HEK293T (cell line): ENCODE results near the gene SGCA.

Experiments used
- CTCF ChIA-PET: fragments of 350-600 bp; formaldehyde crosslinking; extraction: SDS; loops from one replicate; lab custom pipeline; 2021; ENCODE audit warnings: antibody characterized with exemption, inconsistent platforms; lab: Yijun Ruan, JAX
- POLR2A ChIA-PET: fragments of 350-600 bp; formaldehyde crosslinking; extraction: SDS; loops from one replicate; lab custom pipeline; 2020; ENCODE audit warnings: antibody characterized with exemption, inconsistent platforms; lab: Yijun Ruan, JAX
- DNase-seq: peaks from one replicate; pipeline ENCODE4 v3.0.0; 2012; ENCODE audit warnings: mixed read lengths; ENCODE audit errors: extremely low spot score
- ARNT ChIP-seq: fragments of 450-650 bp; IDR thresholded peaks from 2 replicates; pipeline ENCODE4 v1.6.1; 2017; ENCODE audit warnings: mild to moderate bottlenecking
- BHLHE40 ChIP-seq: fragments of 450-650 bp; IDR thresholded peaks from 2 replicates; pipeline ENCODE4 v1.6.1; 2016; ENCODE audit warnings: mild to moderate bottlenecking, moderate library complexity, borderline replicate concordance
- CTBP1 ChIP-seq: fragments of 450-650 bp; IDR thresholded peaks from 2 replicates; pipeline ENCODE4 v1.6.1; 2016; ENCODE audit warnings: borderline replicate concordance
- ELF4 ChIP-seq: fragments of 450-650 bp; IDR thresholded peaks from 2 replicates; pipeline ENCODE4 v1.6.1; 2017; ENCODE audit warnings: antibody characterized with exemption
- FOXA1 ChIP-seq: fragments of 450-650 bp; IDR thresholded peaks from 2 replicates; pipeline ENCODE4 v1.6.1; 2016; ENCODE audit warnings: mild to moderate bottlenecking
- FOXK2 ChIP-seq: fragments of 450-650 bp; IDR thresholded peaks from 2 replicates; pipeline ENCODE4 v1.6.1; 2016; ENCODE audit warnings: mild to moderate bottlenecking
- FOXM1 ChIP-seq: fragments of 450-650 bp; IDR thresholded peaks from 2 replicates; pipeline ENCODE4 v1.6.1; 2017; ENCODE audit warnings: mild to moderate bottlenecking, borderline replicate concordance
- HDGF ChIP-seq: fragments of 450-650 bp; IDR thresholded peaks from 2 replicates; pipeline ENCODE4 v1.6.1; 2017; ENCODE audit warnings: antibody characterized with exemption, borderline replicate concordance
- L3MBTL2 ChIP-seq: fragments of 450-650 bp; conservative IDR thresholded peaks from 2 replicates; pipeline ENCODE4 v1.6.1; 2016; ENCODE audit warnings: mild to moderate bottlenecking
- LEF1 ChIP-seq: fragments of 450-650 bp; IDR thresholded peaks from 2 replicates; pipeline ENCODE4 v1.6.1; 2017; ENCODE audit warnings: mild to moderate bottlenecking, borderline replicate concordance
- NFRKB ChIP-seq: fragments of 450-650 bp; IDR thresholded peaks from 2 replicates; pipeline ENCODE4 v1.6.1; 2016; ENCODE audit warnings: mild to moderate bottlenecking, moderate library complexity
- SP1 ChIP-seq: fragments of 450-650 bp; IDR thresholded peaks from 2 replicates; pipeline ENCODE4 v1.6.1; 2017
- SUZ12 ChIP-seq: fragments of 450-650 bp; IDR thresholded peaks from 2 replicates; pipeline ENCODE4 v1.6.1; 2016; ENCODE audit warnings: mild to moderate bottlenecking
- TARDBP ChIP-seq: fragments of 450-650 bp; IDR thresholded peaks from 2 replicates; pipeline ENCODE4 v1.6.1; 2016
- ZNF384 ChIP-seq: fragments of 450-650 bp; IDR thresholded peaks from 2 replicates; pipeline ENCODE4 v1.6.1; 2016
- TF ChIP-seq, protein P1 (sequence below): fragments of 450-650 bp; IDR thresholded peaks from 2 replicates; pipeline ENCODE4 v1.6.1; 2016

The SGCA gene

DNA sequence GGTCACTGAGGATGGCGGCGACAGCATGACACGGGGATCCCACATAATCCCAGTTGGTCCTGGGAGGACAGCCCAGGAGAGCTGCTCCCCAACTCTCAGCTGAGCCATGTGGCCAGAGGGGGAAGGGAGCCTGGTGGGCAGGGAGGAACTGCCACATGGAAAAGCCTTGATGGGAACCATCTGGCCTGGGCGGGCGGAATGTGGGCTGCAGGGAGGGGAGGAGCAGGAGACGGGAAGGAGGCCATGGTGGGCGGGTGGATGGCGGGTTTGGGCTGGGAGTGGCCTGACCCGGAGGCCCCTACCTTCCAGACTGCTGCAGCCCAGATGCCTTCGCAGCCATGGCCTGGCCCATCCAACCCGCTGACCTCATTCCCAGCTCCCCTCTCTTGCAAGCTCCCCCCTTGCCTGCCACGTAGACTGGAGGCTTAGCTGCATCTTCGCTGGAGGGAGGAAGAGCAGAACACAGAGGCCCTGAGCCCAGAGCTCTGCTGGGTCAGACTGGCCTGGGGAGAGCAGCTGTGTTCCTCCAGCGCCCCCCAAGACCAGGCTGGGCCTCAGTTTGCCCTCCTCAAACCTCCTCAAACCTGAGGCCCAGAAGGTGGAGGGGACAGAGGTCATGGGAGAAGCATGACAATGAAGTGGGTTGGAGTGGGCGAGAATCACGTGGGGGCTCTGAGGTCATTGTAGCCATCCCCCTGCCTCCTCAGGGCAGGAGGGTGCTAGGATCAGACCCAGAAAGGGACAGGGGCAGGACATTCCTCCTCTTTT lies 43.9 kb downstream of the SGCA start:
- no peak for DNase-seq
- POLR2A ChIA-PET = interaction anchor here (0.5 kb wide), 1 partner anchor 451 kb away, joined by 3 read pairs; no protein-coding TSS in a partner anchor
- TF ChIP-seq ZNF384 (no peak), FOXM1 (no peak), LEF1 (no peak), FOXK2 (no peak), SP1 (no peak), SUZ12 (no peak), NFRKB (no peak), L3MBTL2 (no peak), ARNT (no peak), TARDBP (no peak)
- TF ChIP-seq, protein P1, sequence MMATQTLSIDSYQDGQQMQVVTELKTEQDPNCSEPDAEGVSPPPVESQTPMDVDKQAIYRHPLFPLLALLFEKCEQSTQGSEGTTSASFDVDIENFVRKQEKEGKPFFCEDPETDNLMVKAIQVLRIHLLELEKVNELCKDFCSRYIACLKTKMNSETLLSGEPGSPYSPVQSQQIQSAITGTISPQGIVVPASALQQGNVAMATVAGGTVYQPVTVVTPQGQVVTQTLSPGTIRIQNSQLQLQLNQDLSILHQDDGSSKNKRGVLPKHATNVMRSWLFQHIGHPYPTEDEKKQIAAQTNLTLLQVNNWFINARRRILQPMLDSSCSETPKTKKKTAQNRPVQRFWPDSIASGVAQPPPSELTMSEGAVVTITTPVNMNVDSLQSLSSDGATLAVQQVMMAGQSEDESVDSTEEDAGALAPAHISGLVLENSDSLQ = no peak
- CTCF ChIA-PET = interaction anchor here (0.7 to 1.1 kb wide), 4 partner anchors 9 to 89 kb away, joined by 3 to 11 read pairs (median 4); partner anchors contain the start of gene COL1A1

GRCh38 chr17:50210240-50211225 lies 44.7 kb downstream of the SGCA start:
- no peak for DNase-seq
- TF ChIP-seq ARNT = no peak
- no peak for TF ChIP-seq FOXK2
- no peak for TF ChIP-seq FOXM1
- TF ChIP-seq TARDBP = no peak
- TF ChIP-seq ZNF384 = no peak
- no peak for TF ChIP-seq BHLHE40
- no peak for TF ChIP-seq ELF4
- CTCF ChIA-PET = interaction anchor here (1.1 to 1.3 kb wide), 2 partner anchors 63 to 86 kb away, joined by 3 to 4 read pairs; no protein-coding TSS in a partner anchor
- POLR2A ChIA-PET = no interaction called here

DNA sequence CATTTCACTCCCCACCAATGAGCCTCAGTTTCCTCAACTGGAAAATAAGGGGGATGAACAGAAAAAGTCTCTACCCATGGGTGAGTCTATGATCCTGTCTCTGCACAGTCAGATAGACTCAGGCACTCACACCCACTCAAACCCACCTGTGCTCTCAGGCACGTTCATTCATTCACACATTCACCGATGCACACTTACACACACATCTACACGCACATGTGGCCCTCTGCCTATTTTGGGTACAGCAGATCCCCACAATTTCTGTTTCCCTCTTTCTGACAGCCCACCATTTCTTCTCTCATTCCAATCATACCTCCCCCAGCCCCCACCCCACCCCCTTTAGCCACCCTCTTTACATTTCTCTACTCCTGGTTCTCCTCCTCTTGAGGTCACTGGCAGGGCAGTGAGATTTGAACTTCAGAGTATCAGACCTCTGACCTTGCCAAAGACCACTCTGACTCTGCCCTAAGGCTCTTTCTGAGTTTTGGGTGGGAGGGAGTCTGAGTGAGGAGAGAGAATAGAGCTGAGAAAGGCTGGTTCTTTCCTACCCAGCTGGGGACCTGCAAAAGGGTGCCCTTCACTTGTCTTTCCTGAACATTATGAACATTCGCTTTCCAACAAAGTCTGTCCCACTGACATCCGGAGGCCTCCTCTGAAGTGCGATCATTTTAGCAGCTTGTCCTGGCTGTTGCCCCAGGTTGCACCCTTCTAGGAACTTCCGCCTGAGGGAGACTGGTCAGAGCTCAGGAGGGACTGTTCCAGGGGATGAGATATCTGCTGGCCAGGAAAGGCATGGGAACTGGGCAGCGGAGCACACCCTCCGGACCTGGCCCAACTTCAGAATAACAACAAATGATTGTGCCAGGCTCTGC lies 45.7 kb downstream of the SGCA start:
- CTCF ChIA-PET = interaction anchor here (0.6 to 1.5 kb wide), 5 partner anchors 10 to 549 kb away, joined by 3 to 8 read pairs (median 3); partner anchors contain the start of gene COL1A1
- POLR2A ChIA-PET = no interaction called here
- TF ChIP-seq ELF4 (no peak), BHLHE40 (no peak), FOXA1 (no peak), ZNF384 (no peak), NFRKB (no peak)
- DNase-seq = no peak

DNA sequence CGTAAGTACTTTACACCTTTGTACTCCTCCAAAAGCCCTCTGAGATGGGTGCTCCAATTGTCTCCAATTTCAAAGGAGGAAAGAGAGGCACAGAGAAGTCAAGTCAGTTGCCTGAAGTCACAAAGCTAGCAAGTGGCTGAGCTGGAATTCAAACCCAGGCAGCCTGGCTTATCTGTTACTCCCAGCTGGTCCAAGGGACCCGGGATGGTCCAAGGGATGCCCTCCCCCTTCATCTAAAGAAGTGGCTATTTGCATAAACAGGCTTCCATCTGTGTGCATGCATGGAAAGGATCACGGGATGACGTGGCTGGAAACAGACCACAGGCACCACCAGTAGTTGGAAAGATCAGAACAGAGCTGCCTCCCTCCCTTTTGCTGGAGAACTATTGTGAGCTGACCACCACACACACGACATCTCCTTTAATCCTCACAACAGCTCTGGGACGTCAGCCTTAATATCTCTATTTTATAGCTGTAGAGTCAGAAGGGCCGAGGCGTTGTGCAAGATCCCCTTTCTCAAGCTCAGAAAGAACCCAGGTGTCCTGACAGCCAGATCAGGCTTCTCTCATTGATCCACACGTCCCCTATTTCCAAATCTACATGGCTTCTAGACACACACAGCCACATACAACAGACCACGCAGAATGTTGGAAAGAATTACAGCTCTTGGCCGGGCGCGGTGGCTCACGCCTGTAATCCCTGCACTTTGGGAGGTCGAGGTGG lies 46.5 kb downstream of the SGCA start:
- ChIA-PET CTCF (interaction anchor here (0.6 to 1.8 kb wide), 7 partner anchors 8 to 81 kb away, joined by 3 to 8 read pairs (median 3); partner anchors contain the start of gene COL1A1), POLR2A (interaction anchor here (0.8 to 1.2 kb wide), 2 partner anchors 34 to 50 kb away, joined by 3 to 4 read pairs; no protein-coding TSS in a partner anchor)
- no peak for DNase-seq
- no peak for TF ChIP-seq SUZ12
- TF ChIP-seq FOXM1 = no peak
- TF ChIP-seq TARDBP = no peak
- TF ChIP-seq LEF1 = no peak
- TF ChIP-seq NFRKB = no peak
- TF ChIP-seq BHLHE40 = no peak
- TF ChIP-seq FOXA1 = no peak
- no peak for TF ChIP-seq ELF4
- no peak for TF ChIP-seq ARNT

DNA sequence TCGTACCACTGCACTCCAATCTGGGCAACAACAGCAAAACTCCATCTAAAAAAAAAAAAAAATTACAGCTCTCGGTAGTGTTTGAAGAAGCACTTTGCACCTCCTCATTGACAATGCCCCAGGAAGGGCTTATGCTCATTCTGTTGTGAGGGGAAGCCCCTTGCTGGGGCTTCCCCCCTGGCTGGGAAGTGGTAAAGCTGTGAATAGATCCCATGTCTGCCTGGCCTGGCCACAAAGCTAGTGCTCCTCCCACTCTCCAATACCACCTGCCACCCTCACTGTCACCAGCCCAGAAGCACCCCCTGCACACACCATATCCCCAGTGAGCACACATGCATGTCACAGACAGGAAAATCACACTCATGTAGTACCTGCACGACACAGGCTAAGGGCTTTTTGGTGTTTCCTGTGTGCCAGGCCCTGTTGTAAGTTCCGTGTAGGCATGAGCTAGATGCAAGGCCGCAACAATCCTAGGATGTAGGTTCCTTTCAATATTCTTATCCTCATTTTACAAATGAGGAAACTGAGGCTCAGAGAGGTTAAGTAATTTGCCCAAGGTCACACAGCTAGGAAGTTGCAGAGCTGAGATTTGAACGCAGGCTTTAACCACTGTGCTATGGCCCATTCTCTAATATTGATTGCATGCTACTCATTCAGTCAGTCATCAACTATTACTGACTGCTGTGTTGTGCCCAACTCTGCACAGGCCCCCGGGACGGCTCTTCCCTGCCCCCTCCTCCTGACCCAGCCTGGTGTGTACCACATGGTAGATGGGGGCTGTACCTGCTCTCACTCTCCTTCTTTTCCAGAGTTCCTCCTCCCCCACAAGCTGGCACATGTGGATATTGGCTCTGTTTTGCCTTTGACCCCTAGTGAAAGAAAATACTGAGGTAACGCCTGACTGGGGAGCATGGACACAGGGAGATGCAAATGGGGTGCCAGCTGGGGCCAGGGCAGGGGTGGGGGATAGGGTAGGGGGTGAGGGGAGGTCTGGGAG lies 47.5 kb downstream of the SGCA start:
- TF ChIP-seq ARNT = no peak
- TF ChIP-seq BHLHE40 = no peak
- TF ChIP-seq NFRKB = no peak
- no peak for TF ChIP-seq FOXM1
- TF ChIP-seq ZNF384 = no peak
- no peak for TF ChIP-seq FOXK2
- no peak for TF ChIP-seq HDGF
- no peak for TF ChIP-seq CTBP1
- ChIA-PET POLR2A (interaction anchor here (1.2 kb wide), 1 partner anchor 51 kb away, joined by 4 read pairs; no protein-coding TSS in a partner anchor), CTCF (interaction anchor here (0.7 to 1.8 kb wide), 8 partner anchors 9 to 80 kb away, joined by 3 to 12 read pairs (median 4); partner anchors contain the start of genes COL1A1 and TMEM92)
- peak; percentile 39 for DNase-seq
